Measurements from ENCODE around the gene UQCRQ. TPM values are rescaled to one million over a fixed set of nuclear protein-coding genes. Genes with fewer than 3 reads are reported as not detected.

UQCRQ gene
- total RNA-seq, 1 donor from 2014 or later = 387 TPM

GRCh38 chr5:132859889-132860437 is 6.5 kb upstream of the UQCRQ start:
- Mint-ChIP-seq H3K4me1 (ENCODE audit: unreplicated experiment) (no peaks in the 10 kb centered on the region), H3K4me3 (ENCODE audit: unreplicated experiment) (no peak overlapping the region), H3K9me3 (ENCODE audit: unreplicated experiment) (no peaks in the 10 kb centered on the region), H3K27me3 (ENCODE audit: unreplicated experiment) (peaks cover 23% of the 10 kb centered on the region), H3K36me3 (ENCODE audit: unreplicated experiment) (no peaks in the 10 kb centered on the region), H3K27ac (ENCODE audit: unreplicated experiment) (no peak overlapping the region)
- DNase-seq (ENCODE audit: extremely low spot score, unreplicated experiment) = no peak
- no peak for TF ChIP-seq CTCF (IDR thresholded peaks at IDR 0.05)

- no peak overlapping the region for H3K4me3 Mint-ChIP-seq (ENCODE audit: unreplicated experiment)
- peaks cover 3% of the 10 kb centered on the region for H3K4me1 Mint-ChIP-seq (ENCODE audit: unreplicated experiment)
- H3K9me3 Mint-ChIP-seq (ENCODE audit: unreplicated experiment) = no peaks in the 10 kb centered on the region
- H3K27me3 Mint-ChIP-seq (ENCODE audit: unreplicated experiment) = peaks cover 23% of the 10 kb centered on the region
- H3K36me3 Mint-ChIP-seq (ENCODE audit: unreplicated experiment) = no peaks in the 10 kb centered on the region
- DNase-seq (ENCODE audit: extremely low spot score, unreplicated experiment) = no peak
- no peak overlapping the region for H3K27ac Mint-ChIP-seq (ENCODE audit: unreplicated experiment)
- TF ChIP-seq CTCF (IDR thresholded peaks at IDR 0.05) = no peak
Measured at GRCh38 chr5:132860742-132861141, 5.7 kb upstream of the UQCRQ start.

GRCh38 chr5:132865668-132866341 is 637 bp upstream of the UQCRQ start:
- peak overlapping the region; percentile 94 for H3K4me3 Mint-ChIP-seq (ENCODE audit: unreplicated experiment)
- no peaks in the 10 kb centered on the region for H3K9me3 Mint-ChIP-seq (ENCODE audit: unreplicated experiment)
- no peak for TF ChIP-seq CTCF (IDR thresholded peaks at IDR 0.05)
- peak overlapping the region; percentile 97 for H3K27ac Mint-ChIP-seq (ENCODE audit: unreplicated experiment)
- peaks cover 10% of the 10 kb centered on the region for H3K36me3 Mint-ChIP-seq (ENCODE audit: unreplicated experiment)
- DNase-seq (ENCODE audit: extremely low spot score, unreplicated experiment) = no peak
- peaks cover 9% of the 10 kb centered on the region for H3K27me3 Mint-ChIP-seq (ENCODE audit: unreplicated experiment)
- peaks cover 23% of the 10 kb centered on the region for H3K4me1 Mint-ChIP-seq (ENCODE audit: unreplicated experiment)

- DNase-seq (ENCODE audit: extremely low spot score, unreplicated experiment) = no peak
- no peak for TF ChIP-seq CTCF (IDR thresholded peaks at IDR 0.05)
- H3K36me3 Mint-ChIP-seq (ENCODE audit: unreplicated experiment) = peaks cover 10% of the 10 kb centered on the region
- H3K27ac Mint-ChIP-seq (ENCODE audit: unreplicated experiment) = peak overlapping the region; percentile 97
- H3K4me1 Mint-ChIP-seq (ENCODE audit: unreplicated experiment) = peaks cover 23% of the 10 kb centered on the region
- peaks cover 4% of the 10 kb centered on the region for H3K27me3 Mint-ChIP-seq (ENCODE audit: unreplicated experiment)
- no peaks in the 10 kb centered on the region for H3K9me3 Mint-ChIP-seq (ENCODE audit: unreplicated experiment)
- peak overlapping the region; percentile 94 for H3K4me3 Mint-ChIP-seq (ENCODE audit: unreplicated experiment)
Measured at GRCh38 chr5:132867046-132867451, 607 bp downstream of the UQCRQ start.

- DNase-seq (ENCODE audit: extremely low spot score, unreplicated experiment) = no peak
- Mint-ChIP-seq H3K27ac (ENCODE audit: unreplicated experiment) (no peak overlapping the region), H3K9me3 (ENCODE audit: unreplicated experiment) (no peaks in the 10 kb centered on the region), H3K4me3 (ENCODE audit: unreplicated experiment) (peak overlapping the region; percentile 94), H3K36me3 (ENCODE audit: unreplicated experiment) (peaks cover 18% of the 10 kb centered on the region), H3K4me1 (ENCODE audit: unreplicated experiment) (peaks cover 23% of the 10 kb centered on the region), H3K27me3 (ENCODE audit: unreplicated experiment) (no peaks in the 10 kb centered on the region)
- no peak for TF ChIP-seq CTCF (IDR thresholded peaks at IDR 0.05)
Measured at GRCh38 chr5:132868754-132869153, 2.3 kb downstream of the UQCRQ start.

All from osteocyte (in vitro differentiated cells).